Renal pelvis (tissue), 4 donors: Measurements from ENCODE around the gene FRYL. TPM values are rescaled to one million over a fixed set of nuclear protein-coding genes. Genes with fewer than 3 reads are reported as not detected.
"Not testable (repeated sequence)": the region's sequence is repeated elsewhere in the genome, so short reads cannot be mapped to it uniquely, and the experiment has no call there.

Source experiments
- DNase-seq: peaks from one replicate; pipeline ENCODE4 v3.0.0-alpha.2; 2013
- polyA plus RNA-seq, 3 donors: library from polyadenylated mRNA; unstranded; fragments of 120-200 nt; gene quantifications; one replicate each; pipeline ENCODE4 v1.2.1, GENCODE V29; 2013; ENCODE audit not compliant: insufficient read length in 3 of 3

Gene FRYL
- polyA plus RNA-seq, 3 donors: 40.4 to 47.4 (median 43.2) TPM

DNA sequence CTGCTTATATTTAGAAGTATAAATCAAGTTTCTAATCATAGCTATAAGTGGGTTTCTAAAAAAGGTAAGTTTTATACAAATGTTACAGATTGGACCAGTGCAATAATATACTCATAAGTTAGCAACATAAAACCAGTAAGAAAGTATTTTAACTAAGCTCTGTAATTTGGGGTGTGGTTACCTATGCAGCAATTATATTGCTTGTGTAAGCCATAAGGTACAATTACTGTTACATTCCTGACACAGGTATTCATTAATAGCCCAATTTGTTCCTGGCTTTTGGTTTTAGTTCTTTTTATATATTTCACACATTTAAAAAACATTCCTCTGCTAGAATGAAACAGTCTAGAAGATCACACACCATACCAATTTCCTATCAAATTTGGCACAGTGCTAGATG, 115.1 kb downstream of the FRYL start:
- DNase-seq: no peak

DNA sequence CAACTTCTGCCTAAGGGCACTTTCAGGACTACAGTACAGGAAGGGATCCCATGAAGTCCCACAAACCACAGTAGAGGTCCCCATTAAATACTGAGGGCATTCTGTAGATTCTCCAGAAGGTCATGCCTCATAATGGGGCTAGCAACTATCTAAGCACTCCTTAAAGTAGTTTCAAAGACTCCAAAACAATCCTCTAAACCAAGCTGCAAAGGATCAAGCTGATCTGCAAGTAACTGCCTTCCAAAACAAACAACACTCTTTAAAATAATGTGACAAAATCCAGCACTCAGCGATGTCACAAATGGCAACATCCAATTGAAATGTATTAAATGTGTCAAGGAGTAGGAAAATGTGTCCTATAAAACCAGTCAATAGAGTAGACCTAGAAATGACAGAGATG, 118.7 kb downstream of the FRYL start:
- DNase-seq: peak; percentile 43

DNA sequence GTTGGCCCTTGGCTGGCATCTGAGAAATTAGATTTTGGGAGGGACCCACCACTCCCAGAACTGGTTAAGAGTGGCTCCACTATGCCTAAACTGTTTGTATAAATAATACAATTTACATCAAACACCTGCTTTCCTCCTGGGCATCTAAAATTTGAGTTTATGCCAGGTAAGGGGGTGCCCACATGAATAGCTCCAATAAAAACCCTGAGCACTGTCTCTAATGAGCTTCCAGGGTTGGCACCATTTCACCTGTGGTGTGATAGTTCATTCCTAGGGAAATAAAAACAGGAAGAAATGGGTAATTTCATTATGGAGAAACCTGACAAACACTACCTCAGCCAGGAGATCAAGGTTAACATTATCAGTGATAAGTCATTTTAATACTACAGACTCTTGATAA, 119.7 kb downstream of the FRYL start:
- DNase-seq: no peak

DNA sequence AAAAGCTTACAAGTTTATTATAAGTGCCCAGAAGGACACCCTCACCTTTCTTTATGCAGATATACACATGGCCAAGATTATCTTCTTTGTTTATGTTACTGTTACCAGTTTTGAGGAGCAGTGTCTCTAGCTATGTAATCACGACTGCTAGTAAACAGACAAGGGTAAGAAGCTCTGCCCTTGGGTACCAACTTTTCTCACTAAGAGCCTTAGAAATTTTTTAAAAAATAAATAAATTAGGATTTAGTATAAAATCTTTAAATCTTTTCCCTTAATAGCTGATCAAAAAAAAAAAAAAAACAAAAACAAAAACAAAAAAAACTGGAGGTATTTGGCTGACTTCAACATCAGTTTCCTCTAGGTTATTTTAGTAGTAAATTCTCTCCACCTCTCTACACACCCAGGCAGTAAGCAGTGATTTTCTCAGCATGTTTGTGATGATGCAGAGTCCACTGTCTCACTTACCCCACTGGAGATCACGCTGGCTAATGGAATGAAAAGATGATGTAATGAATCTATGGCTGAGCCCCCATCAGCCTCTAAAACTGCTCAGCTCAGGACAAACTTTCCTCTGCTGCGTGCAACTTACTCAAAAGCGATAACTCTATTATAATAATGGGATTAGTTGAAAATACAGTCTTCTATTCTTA, 125.9 kb downstream of the FRYL start:
- DNase-seq: no peak

DNA sequence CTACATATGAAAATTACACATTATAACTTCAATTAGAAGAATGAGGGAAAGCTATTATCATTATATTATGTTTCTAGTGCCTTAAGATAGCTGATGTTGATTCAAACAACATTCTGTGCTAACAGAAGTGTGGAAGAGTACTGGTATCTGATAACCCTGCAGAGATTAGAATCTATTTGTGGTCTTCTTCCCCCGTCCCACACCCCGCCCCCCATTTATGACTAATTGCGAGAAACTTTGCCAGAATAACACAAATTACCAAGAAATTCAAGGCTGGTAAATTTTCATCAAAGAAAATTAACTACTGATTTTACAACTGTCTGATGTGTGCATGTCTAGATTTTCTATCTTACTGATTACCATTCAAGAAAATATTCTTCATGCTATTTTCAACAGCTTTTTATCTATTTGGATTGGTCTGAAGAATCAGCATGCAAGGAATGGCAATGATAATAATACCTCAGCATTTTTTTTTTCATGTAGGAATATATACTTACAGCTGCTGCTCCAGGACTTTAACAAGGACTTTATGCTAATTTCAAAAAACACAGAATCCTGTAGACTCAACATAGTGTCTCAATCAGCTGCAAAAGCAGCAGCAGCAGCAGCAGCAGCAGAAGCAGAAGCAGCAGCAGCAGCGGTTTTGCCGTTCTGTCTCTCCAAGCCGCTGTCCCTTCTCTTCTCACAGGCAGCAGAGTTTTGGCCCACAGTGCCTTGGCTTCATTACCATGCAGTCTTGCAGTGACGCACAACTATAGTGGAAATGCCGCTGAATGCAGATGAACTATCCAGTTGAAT, 126.7 kb downstream of the FRYL start:
- DNase-seq: peak; percentile 33

DNA sequence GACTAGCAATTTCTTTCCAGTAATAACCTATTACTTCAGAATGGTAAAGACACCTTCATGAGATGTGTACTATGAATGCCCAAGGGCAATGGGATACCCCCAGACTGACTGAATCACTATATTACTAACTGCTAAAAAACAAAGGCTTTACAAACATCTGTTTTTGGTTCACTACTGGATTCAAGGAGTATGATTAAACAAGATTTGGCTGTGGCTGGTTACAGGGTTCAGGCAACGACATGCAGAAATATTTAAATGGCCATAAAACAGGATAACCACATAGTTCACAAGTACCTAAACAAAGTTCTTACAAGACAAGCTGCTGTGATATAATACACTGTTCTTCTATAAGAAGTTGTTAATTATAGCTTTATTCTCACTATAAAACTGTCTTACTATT, 128.2 kb downstream of the FRYL start:
- DNase-seq: peak; percentile 33

DNA sequence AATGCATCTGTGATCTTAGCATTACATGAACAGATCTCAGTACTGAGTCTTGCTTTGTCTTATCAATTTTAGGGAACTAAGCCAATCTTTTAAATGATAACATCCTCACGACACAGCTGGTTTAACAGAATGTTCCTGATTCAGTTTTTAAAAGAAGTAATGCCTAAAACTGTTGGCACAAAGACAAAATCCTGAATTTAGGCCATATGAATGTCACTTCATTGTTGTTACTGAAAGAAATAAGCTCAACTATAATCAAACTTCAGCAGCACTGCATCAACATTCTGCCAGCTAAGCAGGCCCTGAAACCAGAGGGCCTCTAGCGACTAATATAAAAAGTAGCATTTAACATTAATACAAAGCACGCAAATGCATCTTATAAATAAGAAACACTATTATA, 130.6 kb downstream of the FRYL start:
- DNase-seq: no peak

DNA sequence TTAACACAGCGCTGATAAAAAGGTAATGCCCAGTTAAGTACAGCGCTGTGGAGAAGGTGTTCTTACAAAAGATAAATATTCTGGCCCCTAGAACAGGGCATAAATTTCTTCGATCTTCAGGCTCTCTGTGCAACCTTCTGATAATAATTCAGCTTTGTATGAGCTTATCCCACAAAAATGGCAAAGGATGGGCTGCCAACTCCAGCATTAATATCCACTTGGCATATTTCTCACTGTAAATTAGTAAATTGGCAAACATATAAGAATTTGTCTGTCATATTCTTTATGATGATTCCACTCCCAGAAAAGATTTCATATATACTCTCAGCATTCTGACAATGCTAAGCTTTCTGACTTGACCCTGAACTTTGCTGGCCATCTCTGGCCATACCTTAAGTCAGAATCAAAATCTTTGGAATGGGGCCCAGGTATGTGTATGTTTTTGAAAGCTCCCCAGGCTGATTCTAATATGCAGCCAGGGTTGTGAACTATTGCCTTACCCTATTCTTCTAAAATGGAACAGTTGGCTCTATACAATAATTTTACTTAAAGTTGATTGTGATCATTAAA, 134.8 kb downstream of the FRYL start:
- no peak for DNase-seq

DNA sequence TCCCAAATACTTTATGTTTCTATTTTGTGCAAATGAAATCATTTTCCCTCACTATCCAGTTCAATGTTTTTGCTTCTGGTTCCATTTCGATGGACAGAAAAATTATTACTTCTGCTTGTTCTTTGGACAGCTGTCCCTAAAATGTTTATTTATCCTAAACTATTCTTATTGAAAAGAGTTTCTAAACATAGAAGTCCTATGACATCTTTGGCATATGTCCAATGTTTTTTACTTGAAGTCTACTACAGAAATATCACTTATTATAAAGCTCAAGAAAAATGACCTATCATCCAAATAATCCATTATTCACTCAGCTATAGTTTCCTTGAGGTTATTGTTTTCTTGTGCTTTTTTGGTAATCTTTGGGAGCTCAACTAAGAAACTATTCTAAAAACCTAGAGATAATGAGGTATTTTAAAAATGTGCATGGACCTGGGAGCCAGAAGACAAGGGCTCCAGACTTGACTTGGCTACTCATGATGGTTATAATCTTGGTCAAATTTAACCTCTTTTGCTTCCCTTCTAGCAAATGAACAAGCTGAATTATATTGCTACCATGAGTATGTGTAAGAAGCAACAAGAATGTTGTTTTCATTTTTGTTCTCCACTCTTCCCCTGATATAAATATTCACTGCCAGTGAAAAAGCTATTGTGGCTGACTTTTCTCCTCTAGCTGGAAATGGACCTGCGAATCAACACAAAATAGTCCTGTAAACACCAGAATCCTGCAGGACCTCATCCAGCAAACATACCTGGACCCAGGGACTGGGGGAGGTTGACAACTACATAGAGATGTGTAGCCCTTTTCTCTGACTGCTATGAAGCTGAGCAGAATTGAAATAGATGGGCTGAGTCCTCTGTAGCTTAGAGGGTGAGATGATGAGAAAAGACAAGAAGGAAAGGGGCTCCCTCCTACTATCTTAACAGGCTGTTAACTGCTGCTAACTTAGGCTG, 137.4 kb downstream of the FRYL start:
- DNase-seq: no peak

DNA sequence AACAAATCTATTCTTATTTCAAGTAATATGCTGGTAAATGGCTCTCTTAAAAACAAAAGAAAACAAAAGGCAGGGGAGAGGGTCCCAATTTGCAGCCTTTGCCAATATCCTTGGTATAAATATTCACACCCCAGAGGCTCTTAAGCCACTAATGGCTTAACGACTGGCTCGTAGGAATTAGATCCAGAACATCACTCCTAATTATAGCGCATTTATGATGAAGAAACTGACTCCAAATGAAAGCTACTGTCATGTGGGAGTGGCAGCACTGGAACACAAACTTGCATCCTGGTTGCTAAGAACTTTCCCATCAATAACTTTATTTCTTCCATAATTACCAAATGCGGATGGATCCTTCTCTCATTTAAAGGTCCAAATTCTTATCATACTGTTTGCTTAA, 138.7 kb downstream of the FRYL start:
- no peak for DNase-seq

DNA sequence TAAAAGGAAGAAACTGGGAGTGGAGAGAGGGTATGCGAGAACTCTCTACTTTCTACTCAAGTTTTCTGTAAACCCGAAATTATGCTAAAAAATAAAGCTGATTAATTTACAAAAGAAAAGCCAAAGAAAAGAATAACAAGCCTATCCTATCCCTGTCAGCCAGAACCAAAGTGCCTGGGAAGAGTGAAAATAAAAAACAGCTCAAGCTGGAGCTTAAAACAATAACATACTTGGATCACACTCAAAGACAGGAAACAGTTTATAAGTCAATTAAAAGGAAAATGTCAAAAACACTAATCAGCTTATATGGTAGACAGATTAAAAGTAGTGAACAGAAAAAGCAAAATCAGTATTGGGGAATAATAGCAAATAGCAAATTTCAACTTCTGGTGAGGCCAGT, 139.4 kb downstream of the FRYL start:
- no peak for DNase-seq

DNA sequence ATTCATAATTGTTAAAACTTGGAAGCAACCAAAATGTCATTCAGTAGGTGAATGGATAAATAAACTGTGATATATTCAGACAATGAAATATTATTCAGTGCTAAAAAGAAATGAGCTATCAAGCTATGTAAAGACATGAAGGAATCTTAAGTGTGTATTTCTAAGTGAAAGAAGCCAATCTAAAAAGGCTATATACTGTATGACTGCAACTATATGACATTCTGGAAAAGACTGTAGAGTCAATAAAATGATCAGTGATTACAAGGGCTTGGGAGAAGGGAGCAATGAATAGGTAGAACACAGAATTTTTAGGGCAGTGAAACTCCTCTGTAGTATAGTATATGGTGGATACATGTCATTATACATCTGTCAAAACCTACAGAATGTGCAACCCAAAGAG, 139.9 kb downstream of the FRYL start:
- no peak for DNase-seq

DNA sequence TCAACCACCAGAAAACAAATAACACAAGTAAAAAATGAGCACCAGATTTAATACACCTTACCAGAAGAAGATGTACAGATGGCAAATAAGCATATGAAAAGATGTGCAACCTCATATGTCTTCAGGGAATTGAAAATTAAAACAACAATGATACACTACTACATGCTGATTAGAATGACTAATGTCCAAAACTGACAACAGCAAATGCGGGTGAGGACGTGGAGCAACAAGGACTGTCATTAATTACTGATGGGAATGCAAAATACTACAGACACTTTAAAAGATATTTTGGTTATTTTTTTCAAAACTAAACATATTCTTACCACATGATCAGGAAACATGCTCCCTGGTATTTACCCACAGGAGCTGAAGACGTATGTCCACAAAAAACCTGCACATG, 140.3 kb downstream of the FRYL start:
- DNase-seq: no peak

DNA sequence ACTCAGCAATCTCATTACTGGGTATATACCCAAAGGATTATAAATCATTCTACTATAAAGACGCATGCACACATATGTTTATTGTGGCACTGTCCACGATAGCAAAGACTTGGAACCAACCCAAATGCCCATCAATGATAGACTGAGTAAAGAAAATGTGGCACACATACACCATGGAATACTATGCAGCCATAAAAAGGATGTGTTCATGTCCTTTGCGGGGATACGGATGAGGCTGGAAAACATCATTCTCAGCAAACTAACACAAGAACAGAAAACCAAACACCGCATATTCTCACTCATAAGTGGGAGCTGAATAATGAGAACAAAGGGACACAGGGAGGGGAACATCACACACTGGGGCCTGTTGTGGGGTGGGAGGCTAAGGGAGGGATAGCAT, 141.5 kb downstream of the FRYL start:
- not testable (repeated sequence) for DNase-seq

DNA sequence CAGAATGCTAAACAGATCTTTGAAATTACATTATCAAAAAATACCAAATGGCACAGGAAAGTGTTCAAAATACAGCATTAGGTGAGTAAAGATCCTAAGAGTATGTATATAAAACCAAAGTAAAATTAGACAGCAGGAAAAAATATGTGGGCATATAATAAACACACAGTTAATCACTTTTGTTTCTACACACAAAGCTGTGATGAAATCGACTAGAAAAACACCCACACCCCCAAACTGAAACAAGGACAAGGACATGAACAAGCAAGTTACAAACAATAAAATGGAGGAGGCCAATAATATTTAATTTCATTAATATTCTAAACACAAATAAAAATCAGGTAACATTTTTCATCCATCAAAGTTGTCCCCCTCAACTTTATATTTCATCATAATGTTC, 143.2 kb downstream of the FRYL start:
- no peak for DNase-seq

DNA sequence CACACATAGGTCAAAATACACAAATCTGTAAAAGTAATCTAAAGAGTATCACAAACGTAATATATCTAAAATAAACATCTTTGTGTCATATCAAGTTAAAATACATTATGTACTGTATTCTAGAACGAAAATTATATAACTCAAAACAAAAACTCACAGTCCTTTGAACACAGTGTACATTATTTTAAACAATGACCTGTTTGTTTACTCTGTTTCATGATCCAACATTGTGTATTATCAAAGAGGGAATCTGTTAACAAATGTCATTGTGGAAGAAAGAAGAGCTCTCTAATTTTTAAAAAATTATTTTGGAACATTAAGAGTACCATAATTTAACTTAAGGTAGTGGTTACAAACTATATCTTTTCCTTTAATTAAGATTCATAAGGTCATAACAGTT, 144.1 kb downstream of the FRYL start:
- no peak for DNase-seq

DNA sequence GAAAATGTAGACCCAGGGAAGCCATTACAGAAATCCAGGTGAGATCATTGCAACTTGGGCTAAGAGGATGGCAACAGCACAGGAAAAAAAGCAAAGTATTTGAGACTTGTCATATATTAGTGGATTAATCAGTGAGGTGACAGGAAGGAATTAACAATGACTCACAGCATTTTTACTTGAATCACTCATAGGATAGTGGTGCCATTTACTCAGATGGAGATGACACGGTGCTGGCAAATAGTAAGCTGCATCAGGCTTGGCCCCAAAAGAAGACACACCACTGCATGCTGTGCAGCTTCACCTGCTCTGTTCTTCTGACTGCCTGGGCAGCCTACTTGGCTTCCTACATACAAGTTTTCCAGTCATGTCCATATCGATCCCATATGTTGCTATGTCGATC, 144.8 kb downstream of the FRYL start:
- no peak for DNase-seq

DNA sequence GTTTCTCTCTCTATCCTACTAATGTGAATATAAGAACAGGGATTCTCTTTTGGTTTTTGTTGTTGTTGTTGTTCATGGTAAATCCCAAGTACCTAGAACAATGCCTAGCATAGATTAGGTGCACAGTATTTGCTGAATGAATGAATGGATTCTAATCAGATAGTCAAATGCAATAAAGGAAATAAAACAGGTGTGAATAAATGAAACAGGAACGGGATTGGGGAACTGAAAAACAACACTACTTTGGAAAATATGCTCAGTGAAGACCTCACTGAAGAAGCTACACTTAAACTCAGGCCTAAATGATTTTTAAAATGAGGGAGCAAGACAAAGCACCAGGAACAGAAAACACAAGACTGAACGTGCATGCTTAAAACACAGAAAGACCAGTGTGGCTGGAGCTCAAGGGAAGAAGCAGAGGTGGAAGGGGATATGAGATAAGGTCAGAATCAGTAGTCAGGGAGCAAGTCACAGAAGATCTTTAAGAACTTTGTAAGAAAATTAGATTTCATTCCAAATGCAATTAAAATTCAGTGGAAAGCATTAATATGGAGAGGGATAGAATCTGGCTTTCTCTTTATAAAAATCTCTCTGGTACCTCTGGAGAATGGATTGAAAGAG, 145.3 kb downstream of the FRYL start:
- DNase-seq: no peak

DNA sequence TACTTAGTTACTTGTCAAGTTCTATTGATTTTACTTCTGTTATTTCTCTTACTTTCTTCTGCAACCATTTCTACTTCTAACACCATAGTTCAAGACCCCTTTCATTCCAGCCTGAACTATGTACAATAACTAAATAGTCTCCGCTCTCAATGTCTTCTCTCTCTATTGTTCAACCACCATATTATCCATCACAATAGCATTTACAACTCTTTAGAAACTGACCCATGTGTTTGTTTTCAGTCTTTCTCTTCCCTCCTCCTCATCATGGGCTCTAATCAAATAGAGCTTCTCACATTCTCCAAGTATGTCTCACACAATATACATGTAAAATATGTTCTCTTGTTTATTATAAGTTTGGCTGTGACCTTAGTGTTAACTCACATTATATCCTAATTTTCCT, 146.4 kb downstream of the FRYL start:
- no peak for DNase-seq

DNA sequence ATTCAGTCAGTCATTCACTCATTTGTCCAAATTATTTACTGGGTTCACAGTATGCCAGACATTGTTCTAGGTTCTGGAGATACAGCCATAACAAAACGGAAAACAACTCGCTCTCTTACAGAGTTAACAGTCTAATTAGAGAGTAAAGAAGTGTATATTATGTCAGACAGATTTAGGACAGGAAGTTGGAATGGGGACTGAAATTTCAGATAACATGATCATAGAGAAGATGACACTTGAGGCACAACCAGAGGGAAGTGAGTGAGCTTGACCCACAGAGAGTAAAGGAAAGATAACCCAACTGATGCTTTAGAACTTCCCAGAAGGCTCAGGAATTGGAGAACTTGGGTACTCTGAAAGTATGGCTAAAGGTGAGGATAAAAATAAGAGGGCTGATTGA, 150.6 kb downstream of the FRYL start:
- DNase-seq: no peak

DNA sequence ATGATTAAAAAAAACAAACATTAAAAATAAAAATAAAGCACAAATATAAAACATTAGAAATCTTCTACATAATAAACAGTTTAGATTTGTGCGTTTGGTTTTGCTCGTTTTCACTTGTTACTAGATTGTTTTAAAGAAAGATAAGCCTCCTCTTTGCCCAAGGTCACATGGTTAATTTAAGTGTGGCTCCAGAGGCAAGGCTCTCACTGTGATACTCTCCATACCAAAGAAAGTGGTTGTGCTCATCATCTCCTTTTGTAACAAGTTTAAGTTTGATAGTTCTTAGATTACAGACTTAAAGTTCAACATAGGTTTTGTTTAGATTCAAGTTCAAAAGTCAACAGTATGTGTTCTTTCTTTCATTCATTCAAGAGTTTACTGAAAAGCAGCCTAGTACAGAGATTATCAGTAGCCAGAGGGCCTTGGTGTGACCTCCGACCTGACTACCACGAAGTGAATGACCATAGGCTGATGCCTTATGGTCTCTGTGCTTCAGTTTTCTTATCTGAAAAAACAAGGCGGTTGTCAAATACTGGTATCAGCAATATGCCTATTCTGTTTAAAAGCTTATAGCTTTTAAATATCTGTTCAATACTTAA, 156.8 kb downstream of the FRYL start:
- DNase-seq: no peak
